Measurements from ENCODE around the gene GSS.
A peak's percentile ranks its signal among the peaks of the same experiment; 100 is the strongest.

GSS gene
- 27.3 to 31.7 (median 28.7) reads per million in 3 donors for total RNA-seq

DNA sequence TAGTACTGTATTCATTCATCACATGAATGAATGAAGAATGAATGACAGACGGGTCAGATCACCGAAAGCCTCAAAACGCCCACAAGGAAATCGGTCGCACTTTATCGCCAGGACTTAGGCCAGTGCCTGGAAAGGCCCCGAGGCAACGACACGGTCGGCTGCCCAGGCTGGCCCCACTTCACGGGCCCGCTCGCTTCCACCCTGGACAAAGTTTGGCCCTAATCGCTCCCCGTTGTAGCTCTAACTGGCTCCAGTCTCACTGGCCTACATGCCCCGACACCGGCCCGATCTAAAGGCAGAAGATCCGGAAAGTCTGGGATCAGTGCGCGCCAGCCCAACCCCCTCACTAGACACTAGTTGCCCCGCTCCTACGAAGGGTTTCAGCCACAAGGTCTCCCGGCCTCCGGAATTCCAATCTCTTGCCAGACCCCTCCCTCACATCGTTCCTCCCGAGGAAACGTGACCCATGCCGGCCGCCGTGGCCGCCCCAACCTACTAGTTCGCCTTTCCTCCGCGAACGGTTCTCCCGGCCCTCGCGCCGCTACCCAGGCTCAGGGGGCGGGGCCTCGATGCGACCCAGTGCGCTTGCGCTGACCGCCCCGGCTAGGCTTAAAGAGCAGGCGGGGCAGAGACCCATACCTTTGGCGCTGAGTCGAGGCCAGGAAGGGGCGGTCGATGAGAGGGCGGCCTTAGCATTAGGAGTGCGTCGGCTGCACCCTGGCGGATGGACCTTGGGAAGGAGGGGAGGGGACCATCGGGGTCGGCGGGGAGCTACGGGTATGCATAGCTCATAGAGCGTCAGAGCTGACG, at the start of gene GSS, which contains the start of gene MYH7B:
Gene GSS, minus strand, starts transcription at position 576 of the 810 bp plus-strand sequence. CDS start 3,954 bp downstream, outside the sequence.
Gene MYH7B, plus strand, starts transcription at position 638 of the 810 bp plus-strand sequence. CDS start 22,138 bp downstream, outside the sequence.
- peak within 1 kb of the TSS; percentile 77 for H3K4me3 ChIP-seq (ENCODE audit: insufficient read depth, low read depth, low read length, poor library complexity, severe bottlenecking)
- no peaks in the 10 kb centered on the region for H3K27me3 ChIP-seq (replicated peaks; ENCODE audit: control insufficient read depth, insufficient read depth, low read length, poor library complexity, severe bottlenecking)
- H3K9me3 ChIP-seq (ENCODE audit: control insufficient read depth, low read length), result no peaks in the 10 kb centered on the region
- H3K4me1 ChIP-seq (ENCODE audit: control insufficient read depth, insufficient read depth, low read length, poor library complexity, severe bottlenecking), result peaks cover 9% of the 10 kb centered on the region
- peak within 1 kb of the TSS; percentile 66 for H3K27ac ChIP-seq (ENCODE audit: insufficient read depth, low read length, poor library complexity, severe bottlenecking)
- DNase-seq, result peak; percentile 92 to 95 (median 93)
- H3K36me3 ChIP-seq (ENCODE audit: control insufficient read depth, insufficient read depth, low read length), result no peaks in the 10 kb centered on the region

DNA sequence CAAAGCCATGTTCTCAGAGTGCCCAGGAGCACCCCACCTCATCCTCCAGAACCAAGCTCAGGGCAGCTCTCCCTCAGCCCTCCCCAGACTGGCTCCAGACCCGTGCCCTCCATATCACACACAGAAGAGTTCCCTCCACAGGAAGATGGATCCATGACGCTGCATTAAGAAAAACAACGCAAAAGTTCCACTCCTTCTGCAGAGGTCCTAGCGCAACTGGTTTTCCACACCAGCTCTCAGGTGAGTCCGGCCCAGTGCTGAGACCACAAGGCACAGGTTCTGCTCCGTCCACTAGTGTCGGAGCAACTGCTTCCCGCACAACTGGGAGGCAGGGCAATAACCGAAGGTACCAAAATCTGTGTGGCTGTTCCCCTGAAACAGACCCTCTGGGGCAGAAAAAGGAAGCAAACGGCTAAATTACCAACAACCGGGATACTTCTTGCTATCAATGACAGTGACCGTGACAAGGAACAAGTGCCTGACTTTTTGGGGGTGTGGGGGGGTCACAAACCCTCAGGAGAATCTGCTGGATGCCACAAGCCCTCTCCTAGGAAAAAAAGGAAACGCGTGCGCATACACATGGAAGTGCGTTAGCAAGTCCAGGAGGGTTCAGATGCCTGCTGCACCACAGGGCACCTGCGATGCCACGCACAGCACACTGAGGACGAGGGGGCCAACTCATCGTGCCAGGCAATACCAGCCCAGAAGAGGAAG, 49.3 kb upstream of the GSS start:
- no peaks in the 10 kb centered on the region for H3K4me1 ChIP-seq (ENCODE audit: control insufficient read depth, insufficient read depth, low read length, poor library complexity, severe bottlenecking)
- H3K9me3 ChIP-seq (ENCODE audit: control insufficient read depth, low read length), result no peaks in the 10 kb centered on the region
- no peak overlapping the region for H3K4me3 ChIP-seq (ENCODE audit: insufficient read depth, low read depth, low read length, poor library complexity, severe bottlenecking)
- no peak for DNase-seq
- peaks cover 98% of the 10 kb centered on the region for H3K36me3 ChIP-seq (ENCODE audit: control insufficient read depth, insufficient read depth, low read length)
- no peaks in the 10 kb centered on the region for H3K27me3 ChIP-seq (replicated peaks; ENCODE audit: control insufficient read depth, insufficient read depth, low read length, poor library complexity, severe bottlenecking)
- no peak overlapping the region for H3K27ac ChIP-seq (ENCODE audit: insufficient read depth, low read length, poor library complexity, severe bottlenecking)

DNA sequence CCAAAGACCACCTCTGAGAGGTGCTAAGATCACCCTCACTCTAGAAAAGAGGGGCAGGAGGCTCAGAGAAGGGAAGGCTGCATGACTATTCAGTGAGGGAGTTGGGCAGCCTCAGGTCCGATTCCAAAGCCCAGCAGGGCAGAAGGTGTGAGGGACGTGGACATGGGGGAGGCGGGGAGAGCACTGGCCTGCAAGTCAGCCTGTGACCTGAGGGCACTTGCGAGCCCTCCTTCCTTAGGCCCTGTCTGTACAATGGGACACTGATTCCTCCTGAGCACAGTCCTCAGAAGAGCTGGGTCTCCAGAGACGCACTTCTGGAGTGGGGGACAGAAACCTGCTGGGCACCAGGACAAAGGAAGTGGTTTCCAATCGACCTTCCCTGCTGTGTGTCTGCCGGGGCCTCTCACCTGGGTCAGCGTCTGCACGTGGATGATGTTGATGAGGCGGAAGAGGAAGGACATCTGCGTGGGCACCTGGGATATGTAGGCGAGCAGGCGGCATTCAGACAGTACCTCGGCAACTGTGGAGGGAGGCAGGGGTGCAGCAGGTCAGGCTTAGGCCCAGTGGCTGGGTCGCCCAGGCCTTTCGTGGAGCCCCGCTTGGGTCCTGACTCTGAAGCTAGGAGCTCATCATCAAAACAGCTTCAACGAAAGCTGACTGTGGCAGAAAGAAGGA, 48.6 kb upstream of the GSS start:
- Histone ChIP-seq H3K9me3 (ENCODE audit: control insufficient read depth, low read length) (no peaks in the 10 kb centered on the region), H3K4me1 (ENCODE audit: control insufficient read depth, insufficient read depth, low read length, poor library complexity, severe bottlenecking) (no peaks in the 10 kb centered on the region), H3K4me3 (ENCODE audit: insufficient read depth, low read depth, low read length, poor library complexity, severe bottlenecking) (no peak overlapping the region), H3K36me3 (ENCODE audit: control insufficient read depth, insufficient read depth, low read length) (peaks cover 95% of the 10 kb centered on the region), H3K27ac (ENCODE audit: insufficient read depth, low read length, poor library complexity, severe bottlenecking) (no peak overlapping the region), H3K27me3 (replicated peaks; ENCODE audit: control insufficient read depth, insufficient read depth, low read length, poor library complexity, severe bottlenecking) (no peaks in the 10 kb centered on the region)
- DNase-seq, result no peak

DNA sequence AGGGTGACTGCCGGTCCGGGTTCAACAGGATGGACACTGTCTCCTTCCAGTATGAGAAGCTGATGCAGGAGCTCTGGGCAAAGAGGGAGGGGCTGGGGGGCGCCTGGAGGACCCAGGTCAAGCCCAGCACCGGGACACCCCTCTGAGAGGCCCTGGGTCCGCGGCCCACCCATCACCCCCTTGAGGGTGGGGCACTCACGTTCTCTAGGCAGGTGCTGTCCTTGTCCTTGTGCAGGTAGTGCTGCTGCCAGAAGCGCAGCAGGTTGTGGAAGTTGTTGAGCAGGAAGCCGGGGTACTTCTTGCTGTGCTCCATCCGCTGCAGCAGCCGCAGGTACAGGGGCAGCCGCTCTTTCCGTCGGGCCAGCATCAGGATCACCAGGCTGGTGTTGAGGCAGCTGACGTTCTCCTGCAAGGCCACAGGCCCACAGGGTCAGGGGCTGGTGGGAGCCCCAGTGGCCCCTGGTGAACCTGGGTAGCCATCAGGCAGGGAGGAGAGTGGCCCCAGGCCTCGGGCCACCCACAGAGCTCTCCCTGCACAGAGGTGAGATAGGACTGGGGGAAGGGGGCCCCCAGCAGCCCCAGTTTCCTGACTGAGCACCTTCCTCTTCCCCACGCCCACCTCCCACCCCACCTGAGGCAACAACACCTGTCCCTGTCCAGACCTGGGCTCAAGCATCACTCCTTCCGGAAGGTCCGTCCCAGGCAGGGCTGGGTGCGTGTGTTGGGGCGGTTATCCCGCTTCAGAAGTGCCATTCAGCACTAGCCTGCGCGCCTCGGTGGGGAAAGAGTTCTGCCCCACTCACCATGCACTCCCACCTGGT, 47.8 kb upstream of the GSS start:
- Histone ChIP-seq H3K27me3 (replicated peaks; ENCODE audit: control insufficient read depth, insufficient read depth, low read length, poor library complexity, severe bottlenecking) (no peaks in the 10 kb centered on the region), H3K9me3 (ENCODE audit: control insufficient read depth, low read length) (no peaks in the 10 kb centered on the region), H3K27ac (ENCODE audit: insufficient read depth, low read length, poor library complexity, severe bottlenecking) (no peak overlapping the region), H3K36me3 (ENCODE audit: control insufficient read depth, insufficient read depth, low read length) (peaks cover 95% of the 10 kb centered on the region), H3K4me1 (ENCODE audit: control insufficient read depth, insufficient read depth, low read length, poor library complexity, severe bottlenecking) (no peaks in the 10 kb centered on the region), H3K4me3 (ENCODE audit: insufficient read depth, low read depth, low read length, poor library complexity, severe bottlenecking) (no peak overlapping the region)
- DNase-seq, result no peak

DNA sequence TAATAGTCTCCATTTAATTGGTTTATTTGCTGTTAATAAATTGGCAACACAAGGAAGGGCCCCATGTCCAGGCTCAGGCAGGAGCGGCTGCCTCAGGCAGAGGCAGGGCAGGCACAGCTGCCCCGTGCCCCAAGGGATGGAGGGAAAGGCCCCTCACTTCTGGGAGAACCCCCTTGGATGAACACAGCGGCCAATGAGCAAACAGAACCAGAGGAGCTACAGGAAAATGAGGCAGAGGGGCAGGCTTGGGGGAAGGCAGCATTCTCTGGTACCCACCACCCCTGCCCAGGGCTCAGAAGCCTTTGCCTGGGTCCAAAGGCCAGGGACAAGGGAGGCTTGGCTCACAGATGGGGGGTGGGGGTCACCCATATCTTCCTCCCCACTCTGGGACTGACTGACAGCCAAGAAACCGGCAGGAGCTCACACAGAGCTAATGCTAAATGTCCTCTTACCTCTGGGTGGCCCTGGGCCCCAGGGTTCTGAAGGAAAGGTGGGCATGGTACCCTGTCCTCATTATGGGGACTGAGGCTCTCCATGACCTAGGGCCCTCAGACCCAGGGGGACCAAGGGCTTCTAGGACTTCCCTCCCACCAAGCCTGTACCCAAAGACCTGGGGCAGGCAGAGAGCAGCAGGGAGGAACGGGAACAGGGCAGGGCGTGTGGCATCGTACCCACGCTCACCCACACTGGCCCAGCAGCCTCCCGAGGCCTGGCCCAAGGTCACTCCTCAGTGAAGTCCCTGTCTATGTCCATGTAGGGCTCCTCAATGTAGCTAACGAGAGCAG, 47.0 kb upstream of the GSS start:
- no peak overlapping the region for H3K27ac ChIP-seq (ENCODE audit: insufficient read depth, low read length, poor library complexity, severe bottlenecking)
- no peak overlapping the region for H3K4me3 ChIP-seq (ENCODE audit: insufficient read depth, low read depth, low read length, poor library complexity, severe bottlenecking)
- no peaks in the 10 kb centered on the region for H3K4me1 ChIP-seq (ENCODE audit: control insufficient read depth, insufficient read depth, low read length, poor library complexity, severe bottlenecking)
- peaks cover 89% of the 10 kb centered on the region for H3K36me3 ChIP-seq (ENCODE audit: control insufficient read depth, insufficient read depth, low read length)
- H3K9me3 ChIP-seq (ENCODE audit: control insufficient read depth, low read length), result no peaks in the 10 kb centered on the region
- H3K27me3 ChIP-seq (replicated peaks; ENCODE audit: control insufficient read depth, insufficient read depth, low read length, poor library complexity, severe bottlenecking), result no peaks in the 10 kb centered on the region
- no peak for DNase-seq

DNA sequence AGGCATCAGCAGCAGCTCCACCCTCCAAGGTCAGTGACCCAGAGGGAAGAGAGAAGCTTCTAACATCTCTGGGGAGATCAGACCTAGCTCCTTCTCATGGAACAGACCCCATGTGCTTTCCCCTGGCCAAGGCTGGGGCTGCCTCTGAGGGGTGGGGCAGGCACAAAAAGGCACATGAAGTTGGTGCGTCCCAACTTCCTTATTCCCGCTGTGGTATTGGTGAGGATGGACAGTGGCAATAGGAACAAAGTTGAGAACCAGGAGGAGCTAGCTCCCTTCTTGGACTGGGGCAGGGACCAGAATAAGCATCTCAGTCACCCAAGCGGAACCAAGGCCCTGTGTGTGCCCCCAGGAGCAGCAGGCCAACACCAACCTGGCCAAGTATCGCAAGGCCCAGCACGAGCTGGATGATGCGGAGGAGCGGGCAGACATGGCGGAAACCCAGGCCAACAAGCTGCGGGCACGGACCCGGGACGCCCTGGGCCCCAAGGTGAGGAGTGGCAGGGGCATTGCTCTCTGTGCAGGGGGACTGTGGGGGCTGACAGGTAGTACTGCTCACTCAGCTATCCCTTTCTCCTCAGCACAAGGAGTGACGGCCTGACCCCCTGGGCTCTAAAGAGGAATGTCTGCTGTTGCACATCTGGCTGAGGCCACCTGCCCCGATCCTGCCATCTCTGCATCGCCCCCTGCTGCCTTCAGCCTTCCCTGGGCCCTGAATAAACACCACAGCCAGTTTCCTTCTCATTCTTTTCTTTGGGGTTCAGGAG, 46.2 kb upstream of the GSS start:
- H3K9me3 ChIP-seq (ENCODE audit: control insufficient read depth, low read length), result no peaks in the 10 kb centered on the region
- H3K27ac ChIP-seq (ENCODE audit: insufficient read depth, low read length, poor library complexity, severe bottlenecking), result no peak overlapping the region
- no peaks in the 10 kb centered on the region for H3K4me1 ChIP-seq (ENCODE audit: control insufficient read depth, insufficient read depth, low read length, poor library complexity, severe bottlenecking)
- peaks cover 81% of the 10 kb centered on the region for H3K36me3 ChIP-seq (ENCODE audit: control insufficient read depth, insufficient read depth, low read length)
- DNase-seq, result no peak
- no peaks in the 10 kb centered on the region for H3K27me3 ChIP-seq (replicated peaks; ENCODE audit: control insufficient read depth, insufficient read depth, low read length, poor library complexity, severe bottlenecking)
- no peak overlapping the region for H3K4me3 ChIP-seq (ENCODE audit: insufficient read depth, low read depth, low read length, poor library complexity, severe bottlenecking)

DNA sequence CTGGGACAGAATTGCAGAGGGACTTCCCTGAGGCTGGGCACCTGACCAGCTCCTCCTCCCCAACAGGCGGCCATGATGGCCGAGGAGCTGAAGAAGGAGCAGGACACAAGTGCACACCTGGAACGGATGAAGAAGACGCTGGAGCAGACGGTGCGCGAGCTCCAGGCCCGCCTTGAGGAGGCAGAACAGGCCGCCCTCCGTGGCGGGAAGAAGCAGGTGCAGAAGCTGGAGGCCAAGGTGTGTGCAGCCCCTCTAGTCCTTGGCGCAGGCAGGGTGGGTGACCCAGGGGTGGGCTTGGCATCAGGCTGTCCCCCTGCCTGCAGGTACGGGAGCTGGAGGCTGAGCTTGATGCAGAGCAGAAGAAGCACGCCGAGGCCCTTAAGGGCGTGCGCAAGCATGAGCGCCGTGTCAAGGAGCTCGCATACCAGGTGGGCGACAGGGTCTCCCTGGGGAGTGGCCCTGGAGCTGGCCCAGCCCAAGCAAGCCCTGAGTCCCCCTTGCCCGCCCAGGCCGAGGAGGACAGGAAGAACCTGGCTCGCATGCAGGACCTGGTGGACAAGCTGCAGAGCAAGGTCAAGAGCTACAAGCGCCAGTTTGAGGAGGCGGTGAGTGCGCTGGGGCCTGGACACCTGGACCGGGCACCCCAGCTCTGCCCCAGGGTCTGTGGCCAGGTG, 45.5 kb upstream of the GSS start:
- Histone ChIP-seq H3K36me3 (ENCODE audit: control insufficient read depth, insufficient read depth, low read length) (peaks cover 79% of the 10 kb centered on the region), H3K4me3 (ENCODE audit: insufficient read depth, low read depth, low read length, poor library complexity, severe bottlenecking) (no peak overlapping the region), H3K27ac (ENCODE audit: insufficient read depth, low read length, poor library complexity, severe bottlenecking) (no peak overlapping the region), H3K4me1 (ENCODE audit: control insufficient read depth, insufficient read depth, low read length, poor library complexity, severe bottlenecking) (no peaks in the 10 kb centered on the region), H3K27me3 (replicated peaks; ENCODE audit: control insufficient read depth, insufficient read depth, low read length, poor library complexity, severe bottlenecking) (no peaks in the 10 kb centered on the region), H3K9me3 (ENCODE audit: control insufficient read depth, low read length) (no peaks in the 10 kb centered on the region)
- DNase-seq, result no peak

DNA sequence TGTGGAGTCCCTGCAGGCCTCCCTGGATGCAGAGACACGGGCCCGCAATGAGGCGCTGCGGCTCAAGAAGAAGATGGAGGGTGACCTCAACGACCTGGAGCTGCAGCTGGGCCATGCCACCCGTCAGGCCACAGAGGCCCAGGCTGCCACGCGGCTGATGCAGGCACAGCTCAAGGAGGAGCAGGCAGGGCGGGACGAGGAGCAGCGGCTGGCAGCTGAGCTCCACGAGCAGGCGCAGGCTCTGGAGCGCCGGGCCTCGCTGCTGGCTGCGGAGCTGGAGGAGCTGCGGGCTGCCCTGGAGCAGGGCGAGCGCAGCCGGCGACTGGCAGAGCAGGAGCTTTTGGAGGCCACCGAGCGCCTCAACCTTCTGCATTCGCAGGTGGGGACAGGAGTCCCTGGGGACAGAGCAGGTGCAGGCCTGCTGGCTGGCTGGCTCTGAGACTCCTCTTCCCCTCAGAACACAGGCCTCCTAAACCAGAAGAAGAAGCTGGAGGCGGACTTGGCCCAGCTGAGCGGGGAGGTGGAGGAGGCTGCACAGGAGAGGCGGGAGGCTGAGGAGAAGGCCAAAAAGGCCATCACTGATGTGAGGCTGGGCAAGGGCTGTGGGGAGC, 44.8 kb upstream of the GSS start:
- no peak overlapping the region for H3K27ac ChIP-seq (ENCODE audit: insufficient read depth, low read length, poor library complexity, severe bottlenecking)
- H3K36me3 ChIP-seq (ENCODE audit: control insufficient read depth, insufficient read depth, low read length), result peaks cover 79% of the 10 kb centered on the region
- DNase-seq, result no peak
- no peak overlapping the region for H3K4me3 ChIP-seq (ENCODE audit: insufficient read depth, low read depth, low read length, poor library complexity, severe bottlenecking)
- no peaks in the 10 kb centered on the region for H3K4me1 ChIP-seq (ENCODE audit: control insufficient read depth, insufficient read depth, low read length, poor library complexity, severe bottlenecking)
- H3K27me3 ChIP-seq (replicated peaks; ENCODE audit: control insufficient read depth, insufficient read depth, low read length, poor library complexity, severe bottlenecking), result no peaks in the 10 kb centered on the region
- no peaks in the 10 kb centered on the region for H3K9me3 ChIP-seq (ENCODE audit: control insufficient read depth, low read length)

Measured in effector memory CD4-positive, alpha-beta T cell (primary cell).